HT-29 (cell line): ENCODE results near the gene GOLGA6L7. TPM values are rescaled to one million over a fixed set of nuclear protein-coding genes. Genes with fewer than 3 reads are reported as not detected.
"Not testable (repeated sequence)": the region's sequence is repeated elsewhere in the genome, so short reads cannot be mapped to it uniquely, and the experiment has no call there.

Experiments used
- DNase-seq: peaks from one replicate; pipeline ENCODE4 v3.0.0-alpha.2; 2015; ENCODE audit warnings: low spot score
- total RNA-seq: library from RNA; depleted of rRNA; stranded (reverse); fragments of >200 nt; shearing (Covaris generic); gene quantifications from 2 replicates; pipeline ENCODE4 v1.2.3, GENCODE V29; 2014

The GOLGA6L7 gene
- total RNA-seq, 1 experiment from 2014 or later: not detected

- DNase-seq: no peak
These were observed 36.7 kb upstream of the GOLGA6L7 start for GRCh38 chr15:28885128-28885629.

GRCh38 chr15:28884151-28884940, 35.9 kb upstream of the GOLGA6L7 start:
- DNase-seq: no peak

- DNase-seq: no peak
These were observed 33.2 kb upstream of the GOLGA6L7 start for GRCh38 chr15:28881600-28881999.

- DNase-seq: no peak
These were observed 32.7 kb upstream of the GOLGA6L7 start for GRCh38 chr15:28881170-28881569.

- DNase-seq: no peak
These were observed 32.2 kb upstream of the GOLGA6L7 start for GRCh38 chr15:28880680-28881079.

GRCh38 chr15:28879551-28879950, 31.1 kb upstream of the GOLGA6L7 start:
- DNase-seq: no peak

GRCh38 chr15:28878209-28878608, 29.8 kb upstream of the GOLGA6L7 start:
- no peak for DNase-seq

GRCh38 chr15:28876845-28877185, 28.4 kb upstream of the GOLGA6L7 start:
- no peak for DNase-seq

GRCh38 chr15:28876131-28876844, 27.8 kb upstream of the GOLGA6L7 start:
- DNase-seq: no peak

GRCh38 chr15:28875461-28876000, 27.1 kb upstream of the GOLGA6L7 start:
- no peak for DNase-seq

- DNase-seq: no peak
These were observed 25.2 kb upstream of the GOLGA6L7 start for GRCh38 chr15:28873585-28874190.

GRCh38 chr15:28873006-28873405, 24.6 kb upstream of the GOLGA6L7 start:
- no peak for DNase-seq

- no peak for DNase-seq
These were observed 22.7 kb upstream of the GOLGA6L7 start for GRCh38 chr15:28871168-28871567.

GRCh38 chr15:28868744-28869345, 20.4 kb upstream of the GOLGA6L7 start:
- DNase-seq: no peak

GRCh38 chr15:28861589-28862293, 13.3 kb upstream of the GOLGA6L7 start:
- DNase-seq: not testable (repeated sequence)

- no peak for DNase-seq
These were observed 12.6 kb upstream of the GOLGA6L7 start for GRCh38 chr15:28861031-28861534.

GRCh38 chr15:28854578-28854977, 6.1 kb upstream of the GOLGA6L7 start:
- not testable (repeated sequence) for DNase-seq

- DNase-seq: not testable (repeated sequence)
These were observed 5.2 kb upstream of the GOLGA6L7 start for GRCh38 chr15:28853654-28854053.

GRCh38 chr15:28849766-28850165, 1.3 kb upstream of the GOLGA6L7 start:
- not testable (repeated sequence) for DNase-seq

- not testable (repeated sequence) for DNase-seq
These were observed 827 bp upstream of the GOLGA6L7 start for GRCh38 chr15:28849271-28849670.

- not testable (repeated sequence) for DNase-seq
These were observed 485 bp downstream of the GOLGA6L7 start for GRCh38 chr15:28847959-28848358.
